NCI-H146 (cell line): Measurements from ENCODE around the gene CYBRD1.
A peak's percentile ranks its signal among the peaks of the same experiment; 100 is the strongest.
"Not testable (repeated sequence)": the region's sequence is repeated elsewhere in the genome, so short reads cannot be mapped to it uniquely, and the experiment has no call there.

ENCODE experiments used
- DNase-seq: peaks from one replicate; lab custom pipeline; 2025; lab: John Stamatoyannopoulos, UW

CYBRD1 gene, protein sequence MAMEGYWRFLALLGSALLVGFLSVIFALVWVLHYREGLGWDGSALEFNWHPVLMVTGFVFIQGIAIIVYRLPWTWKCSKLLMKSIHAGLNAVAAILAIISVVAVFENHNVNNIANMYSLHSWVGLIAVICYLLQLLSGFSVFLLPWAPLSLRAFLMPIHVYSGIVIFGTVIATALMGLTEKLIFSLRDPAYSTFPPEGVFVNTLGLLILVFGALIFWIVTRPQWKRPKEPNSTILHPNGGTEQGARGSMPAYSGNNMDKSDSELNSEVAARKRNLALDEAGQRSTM

DNA sequence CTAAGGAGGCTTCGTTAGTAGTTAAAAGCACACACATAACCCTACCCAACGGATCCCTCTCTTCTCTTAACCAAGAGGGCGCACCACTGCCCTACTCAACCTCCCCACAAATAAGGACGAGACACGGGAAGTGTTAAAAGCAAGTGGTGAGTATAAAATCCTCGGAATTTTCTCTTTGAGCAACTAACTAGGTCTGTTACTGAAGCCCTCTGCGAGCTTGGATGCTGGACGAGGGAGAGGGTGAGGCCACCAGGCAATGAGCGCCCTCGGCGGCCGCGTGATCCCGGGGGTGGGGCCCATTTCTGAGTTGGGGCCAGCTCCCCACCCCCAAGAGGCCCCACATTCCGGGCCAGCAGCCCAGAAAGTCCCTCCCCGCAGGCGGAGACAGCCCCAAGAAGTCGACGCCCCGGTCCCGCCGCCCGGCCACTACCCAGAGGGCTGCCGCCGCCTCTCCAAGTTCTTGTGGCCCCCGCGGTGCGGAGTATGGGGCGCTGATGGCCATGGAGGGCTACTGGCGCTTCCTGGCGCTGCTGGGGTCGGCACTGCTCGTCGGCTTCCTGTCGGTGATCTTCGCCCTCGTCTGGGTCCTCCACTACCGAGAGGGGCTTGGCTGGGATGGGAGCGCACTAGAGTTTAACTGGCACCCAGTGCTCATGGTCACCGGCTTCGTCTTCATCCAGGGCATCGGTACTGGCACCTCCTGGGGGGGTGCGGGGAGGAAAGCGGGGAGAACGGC is at the start of gene CYBRD1:
Gene CYBRD1 (plus strand): TSS at position 423 of the 736 bp plus-strand sequence. CDS start 72 bp downstream, at position 495.
- DNase-seq: peak; percentile 6

DNA sequence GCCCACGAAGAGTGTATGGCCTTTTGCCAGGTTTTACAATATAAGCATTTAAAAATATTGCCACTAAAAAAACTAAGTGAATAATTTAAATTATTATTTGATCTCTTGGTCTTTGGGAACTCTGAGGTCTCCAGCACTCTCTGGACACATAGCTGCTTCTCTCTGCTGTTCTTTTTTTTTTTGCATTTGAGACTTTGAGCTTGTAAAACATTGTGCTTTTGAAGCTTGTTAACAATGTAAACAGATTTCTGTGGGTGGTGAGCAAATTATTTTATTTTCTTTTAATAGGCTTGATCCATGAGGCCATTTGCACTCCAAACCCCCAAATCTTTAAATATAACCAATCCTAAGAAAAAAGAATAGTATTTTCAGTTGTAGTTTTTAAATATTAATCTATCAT is 46.3 kb upstream of the CYBRD1 start:
- no peak for DNase-seq

DNA sequence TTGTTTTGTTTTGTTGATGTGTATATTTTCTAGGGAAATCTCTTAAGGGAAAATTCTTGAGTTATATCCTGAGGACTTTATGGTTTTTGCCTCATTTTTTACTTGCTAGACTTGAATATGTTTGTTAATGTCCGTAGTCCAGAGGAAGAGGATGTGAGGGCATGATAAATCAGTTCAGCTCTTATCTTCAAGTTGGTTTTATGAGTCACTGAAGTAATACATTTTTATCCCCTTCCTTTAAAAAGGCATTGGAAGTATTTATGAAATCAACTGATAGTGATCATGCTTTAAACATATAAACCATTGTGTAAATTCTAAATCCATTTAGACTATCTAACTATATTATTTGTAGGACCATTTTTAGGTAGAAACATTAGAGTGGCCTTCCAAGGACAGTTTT is 43.9 kb upstream of the CYBRD1 start:
- DNase-seq: no peak

DNA sequence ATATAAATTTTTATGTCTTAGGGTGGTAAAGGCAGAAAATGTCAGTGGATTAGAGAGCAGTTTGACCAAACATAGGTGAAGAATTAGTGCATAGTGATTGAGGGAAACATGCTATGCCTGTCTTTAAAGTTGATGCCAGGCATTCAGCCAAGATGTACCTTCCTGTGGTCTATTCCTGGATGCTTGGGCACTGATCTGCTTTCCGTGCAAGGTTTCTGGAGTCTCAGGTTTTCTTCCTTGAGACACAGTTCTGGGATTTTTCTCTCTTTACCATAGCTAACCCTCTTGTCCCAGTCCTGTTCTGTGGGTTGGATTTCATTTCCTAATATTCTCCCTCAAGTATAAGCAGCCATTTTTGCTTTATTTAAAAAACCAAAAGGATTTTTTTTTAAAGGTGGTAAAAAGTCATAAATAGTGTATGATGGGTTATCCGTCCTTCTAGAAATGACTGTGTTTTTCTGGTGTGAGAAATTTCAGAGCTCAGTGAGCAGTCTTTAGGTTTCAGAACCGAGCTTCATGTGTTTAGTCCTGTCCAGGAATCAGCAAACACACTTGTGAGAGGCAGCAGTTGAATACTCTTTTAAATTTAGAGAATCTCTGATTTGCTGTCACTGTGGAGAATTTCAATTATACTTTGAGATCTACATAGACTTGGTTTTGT is 43.0 kb upstream of the CYBRD1 start:
- DNase-seq: no peak

DNA sequence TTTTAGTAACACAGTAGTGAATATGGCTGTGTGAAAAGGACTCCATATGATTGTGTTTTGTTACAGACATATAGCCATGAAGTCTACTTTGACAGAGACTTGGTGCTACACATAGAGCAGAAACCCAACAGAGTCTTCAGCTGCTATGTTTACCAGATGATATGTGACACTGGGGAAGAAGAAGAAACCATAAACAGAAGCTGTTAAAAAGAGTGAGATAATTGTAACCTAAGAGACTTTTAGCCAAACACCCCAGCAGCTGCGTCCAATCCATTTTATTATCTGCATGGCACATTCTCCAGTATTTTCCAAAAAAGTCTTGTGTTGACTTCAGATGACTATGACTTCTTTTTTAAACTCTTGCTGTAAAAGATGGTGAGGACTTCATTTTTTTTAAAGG is 41.4 kb upstream of the CYBRD1 start:
- DNase-seq: no peak

DNA sequence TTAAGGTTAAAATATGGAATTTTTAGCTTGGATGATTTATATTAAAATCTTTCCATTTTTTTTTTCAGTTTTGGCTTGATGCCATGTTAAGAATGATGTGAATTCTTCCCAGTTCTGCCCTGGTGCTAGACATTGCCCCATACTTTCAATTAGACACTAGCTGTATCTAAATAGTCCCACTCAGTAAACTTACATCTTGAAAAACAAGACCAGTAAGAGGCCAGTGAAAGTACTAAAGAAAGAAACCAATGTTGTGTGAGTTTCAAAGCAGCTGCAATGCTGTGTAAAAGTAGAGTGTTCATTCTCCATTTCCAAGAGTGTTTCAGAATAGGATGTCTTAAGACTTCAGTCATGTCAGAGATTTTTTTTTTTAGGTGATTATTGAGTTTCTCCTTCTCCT is 40.0 kb upstream of the CYBRD1 start:
- no peak for DNase-seq

DNA sequence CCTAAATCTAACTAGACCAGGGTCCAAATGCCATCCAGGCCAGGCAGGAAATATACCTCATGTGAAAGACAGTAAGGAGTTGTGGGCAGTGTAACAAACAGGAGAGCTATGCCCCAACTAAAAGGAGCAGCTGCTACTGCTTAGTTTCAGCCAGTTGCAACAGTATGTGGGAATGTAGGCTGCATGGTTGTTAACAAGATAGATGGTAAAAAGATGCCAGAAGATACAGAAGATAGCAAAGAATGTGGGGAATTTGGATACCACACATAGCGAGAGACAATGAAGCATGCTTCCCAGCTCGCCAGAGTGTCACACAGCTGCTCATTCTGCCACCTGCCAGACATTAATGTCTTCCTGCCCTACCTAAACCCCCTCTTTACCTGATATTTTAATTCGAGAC is 39.4 kb upstream of the CYBRD1 start:
- DNase-seq: no peak

DNA sequence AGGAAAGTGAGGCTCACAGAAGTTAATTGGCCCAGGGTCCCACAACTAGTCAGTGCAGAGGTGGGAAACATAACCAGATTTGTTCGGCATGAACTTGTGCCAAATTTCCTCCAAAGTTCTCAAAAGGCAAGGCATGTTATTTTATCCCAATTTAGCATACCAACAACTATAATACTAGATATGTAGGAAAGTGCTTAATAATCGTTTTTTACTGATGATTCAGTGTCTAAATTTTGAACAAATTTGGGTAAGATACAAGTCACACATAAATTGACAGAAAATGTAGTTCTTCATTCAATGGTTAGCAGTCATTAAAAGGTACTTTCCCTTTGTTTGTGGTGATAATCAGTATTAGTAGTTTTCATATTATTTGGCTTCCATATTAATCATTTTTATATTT is 38.5 kb upstream of the CYBRD1 start:
- no peak for DNase-seq

DNA sequence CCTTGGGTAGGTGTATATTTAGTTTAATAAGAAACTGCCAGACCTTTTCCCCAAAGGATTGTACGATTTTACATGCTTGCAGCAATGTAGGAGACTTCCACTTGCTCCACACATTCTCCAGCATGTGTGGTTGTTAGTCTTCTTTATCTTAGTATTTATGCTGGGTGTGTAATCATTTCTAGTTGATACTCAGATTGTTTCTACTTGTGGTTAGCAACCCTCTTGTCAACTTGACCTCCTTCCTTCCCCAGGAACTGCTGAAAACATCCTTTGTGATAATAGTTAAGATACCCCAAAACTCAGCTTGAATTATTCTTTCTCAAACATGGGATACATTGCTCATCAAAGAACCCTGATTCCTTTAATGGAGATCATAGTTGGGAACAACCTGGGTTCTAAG is 37.2 kb upstream of the CYBRD1 start:
- DNase-seq: no peak

DNA sequence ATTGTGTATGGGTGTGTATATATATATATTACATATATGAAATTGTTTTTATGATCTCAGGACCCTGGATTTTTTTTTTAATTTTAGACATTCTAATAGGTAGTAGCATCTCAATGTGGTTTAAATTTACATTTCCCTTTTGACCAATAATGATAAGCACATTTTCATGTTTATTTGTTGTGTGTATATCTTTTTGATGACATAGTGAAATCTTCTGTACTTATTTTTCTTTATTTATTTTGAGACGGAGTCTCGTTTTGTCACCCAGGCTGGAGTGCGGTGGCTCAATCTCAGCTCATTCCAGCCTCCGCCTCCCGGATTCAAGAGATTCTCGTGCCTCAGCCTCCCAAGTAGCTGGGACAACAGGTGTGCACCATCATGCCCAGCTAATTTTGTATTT is 35.1 kb upstream of the CYBRD1 start:
- no peak for DNase-seq

DNA sequence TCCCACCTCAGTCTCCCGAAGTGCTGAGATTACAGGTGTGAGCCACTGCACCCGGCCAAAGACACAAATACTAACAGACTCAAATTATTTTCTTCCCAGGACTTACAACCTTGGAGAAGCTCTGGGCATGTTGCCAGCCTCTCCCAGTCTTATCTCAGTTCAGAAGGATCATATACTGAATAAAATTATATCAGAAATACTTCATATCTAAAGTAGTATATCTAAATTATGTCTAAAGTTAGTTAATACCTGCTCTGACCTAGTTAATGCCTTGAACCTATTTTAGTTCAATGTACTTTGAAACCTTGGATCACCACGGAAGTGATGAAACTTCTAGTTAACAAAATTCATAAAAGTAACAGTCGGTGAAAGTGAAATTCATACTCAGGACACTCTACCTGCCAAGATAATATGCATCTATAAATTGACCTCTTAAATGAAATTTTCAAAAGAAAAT is 34.4 kb upstream of the CYBRD1 start:
- DNase-seq: no peak

DNA sequence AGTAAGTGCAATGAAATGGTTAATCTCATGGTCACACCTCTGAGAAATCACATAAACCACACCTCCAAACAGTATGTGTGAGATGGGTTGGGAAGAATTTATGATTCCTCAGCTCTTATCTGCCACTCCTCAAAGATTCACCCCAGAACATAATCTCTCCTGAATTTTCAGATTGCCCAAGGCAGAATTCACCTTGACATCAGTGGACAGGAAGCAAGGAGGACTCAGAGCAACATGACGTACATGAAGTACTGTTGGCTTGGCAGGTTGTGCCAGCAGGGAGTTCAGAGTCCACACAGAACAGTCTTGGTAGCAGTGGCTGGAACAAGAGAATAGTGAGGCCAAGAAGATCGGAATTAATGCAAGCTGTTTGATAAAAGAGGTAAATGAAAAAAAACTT is 31.7 kb upstream of the CYBRD1 start:
- no peak for DNase-seq

DNA sequence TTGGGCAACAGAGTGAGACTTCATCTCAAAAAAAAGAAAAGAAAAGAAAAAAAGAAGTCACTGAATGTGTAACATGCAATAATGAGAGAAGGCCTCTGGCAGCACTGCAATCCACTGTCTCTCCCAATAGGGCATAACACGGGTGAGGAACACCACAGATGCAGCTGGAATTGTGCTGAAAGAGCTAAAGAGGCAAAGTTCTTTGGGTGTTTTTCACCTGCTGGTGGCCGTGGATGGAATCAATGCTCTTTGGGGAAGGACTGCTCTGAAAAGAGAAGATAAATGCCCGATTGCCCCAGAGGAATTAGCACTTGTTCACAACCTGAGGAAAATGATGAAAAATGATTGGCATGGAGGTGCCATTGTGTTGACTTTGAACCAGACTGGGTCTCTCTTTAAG is 31.0 kb upstream of the CYBRD1 start:
- no peak for DNase-seq

DNA sequence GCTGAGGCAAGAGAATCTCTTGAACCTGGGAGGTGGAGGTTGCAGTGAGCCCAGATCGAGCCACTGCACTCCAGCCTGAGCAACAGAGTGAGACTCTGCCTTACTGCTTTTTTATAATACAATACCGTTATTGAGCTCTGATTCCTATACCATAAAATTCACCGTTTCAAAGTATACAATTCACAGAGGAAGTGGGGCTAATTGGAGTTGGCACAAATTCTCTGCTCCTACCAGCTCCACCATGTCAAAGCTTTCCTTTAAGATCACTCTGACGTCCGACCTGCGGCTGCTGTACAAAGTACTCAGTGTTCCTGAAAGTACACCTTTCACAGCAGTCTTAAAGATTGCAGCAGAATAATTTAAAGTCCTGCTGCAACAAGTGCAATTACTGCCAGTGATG is 29.6 kb upstream of the CYBRD1 start:
- no peak for DNase-seq

DNA sequence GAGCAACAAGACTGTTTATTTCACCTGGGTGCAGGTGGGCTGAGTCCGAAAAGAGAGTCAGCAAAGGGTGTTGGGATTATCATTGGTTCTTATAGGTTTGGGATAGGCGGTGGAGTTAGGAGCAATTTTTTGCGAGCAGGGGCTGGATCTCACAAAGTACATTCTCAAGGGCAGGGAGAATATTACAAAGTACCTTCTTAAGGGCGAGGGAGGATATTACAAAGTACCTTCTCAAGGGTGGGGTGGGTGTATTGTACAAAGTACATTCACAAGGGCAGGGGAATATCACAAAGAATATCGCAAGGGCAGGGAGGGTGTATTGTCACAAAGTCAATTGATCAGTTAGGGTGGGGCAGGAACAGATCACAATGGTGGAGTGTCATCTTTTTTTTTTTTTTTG is 24.6 kb upstream of the CYBRD1 start:
- DNase-seq: not testable (repeated sequence)

DNA sequence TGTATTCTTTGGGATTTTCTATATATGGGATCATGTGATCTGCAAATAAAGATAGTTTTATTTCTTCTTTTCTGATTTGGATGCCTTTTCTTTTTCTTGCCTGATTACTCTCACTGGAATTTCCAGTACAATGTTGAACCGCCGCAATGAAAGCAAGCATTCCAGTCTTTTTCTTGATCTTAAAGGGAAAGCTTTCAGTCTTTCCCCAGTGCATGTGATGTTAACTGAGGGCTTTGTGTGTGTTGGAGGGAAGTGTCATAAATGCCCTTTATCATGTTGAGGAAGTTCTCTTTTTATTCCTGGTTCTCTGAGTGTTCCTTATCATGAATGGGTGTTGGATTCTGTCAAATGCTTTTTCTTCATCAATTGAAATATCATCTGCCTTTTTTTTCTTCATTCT is 16.9 kb upstream of the CYBRD1 start:
- no peak for DNase-seq

DNA sequence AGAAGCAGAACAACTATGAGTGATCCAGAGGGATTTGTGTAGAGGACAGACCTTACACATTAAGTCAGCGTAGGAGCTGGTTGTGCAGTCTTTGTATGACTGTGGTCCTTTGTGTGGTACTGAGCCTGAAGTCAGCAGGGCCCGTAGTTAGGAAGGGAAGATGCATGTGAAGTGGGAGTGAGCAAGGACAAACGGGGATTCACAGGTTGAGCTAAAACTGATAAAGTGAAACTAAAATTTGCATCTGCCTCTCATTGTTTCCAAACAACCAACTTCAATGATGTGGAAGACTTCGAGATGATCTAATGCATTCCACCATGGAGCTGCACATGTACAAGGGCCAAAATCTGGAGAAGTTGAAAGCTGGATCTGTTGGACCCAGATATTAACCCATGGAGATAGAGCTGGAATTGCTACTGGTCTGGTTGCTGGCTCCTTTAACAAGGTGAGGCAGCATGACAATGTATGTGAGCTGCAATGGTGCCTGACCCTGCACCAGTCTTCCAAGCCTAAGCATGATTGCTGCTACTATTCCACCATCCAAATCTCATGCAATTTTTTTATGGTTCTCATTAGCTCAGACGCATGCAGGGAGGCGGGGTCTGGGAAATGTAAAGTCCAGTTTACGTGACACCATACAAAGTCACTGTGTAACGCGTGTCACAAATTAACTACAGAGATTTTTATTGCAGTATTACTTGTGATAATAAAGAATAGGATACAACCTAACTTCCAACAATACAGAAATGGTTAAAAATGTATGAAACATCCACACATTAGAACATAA is 12.1 kb upstream of the CYBRD1 start:
- DNase-seq: no peak

DNA sequence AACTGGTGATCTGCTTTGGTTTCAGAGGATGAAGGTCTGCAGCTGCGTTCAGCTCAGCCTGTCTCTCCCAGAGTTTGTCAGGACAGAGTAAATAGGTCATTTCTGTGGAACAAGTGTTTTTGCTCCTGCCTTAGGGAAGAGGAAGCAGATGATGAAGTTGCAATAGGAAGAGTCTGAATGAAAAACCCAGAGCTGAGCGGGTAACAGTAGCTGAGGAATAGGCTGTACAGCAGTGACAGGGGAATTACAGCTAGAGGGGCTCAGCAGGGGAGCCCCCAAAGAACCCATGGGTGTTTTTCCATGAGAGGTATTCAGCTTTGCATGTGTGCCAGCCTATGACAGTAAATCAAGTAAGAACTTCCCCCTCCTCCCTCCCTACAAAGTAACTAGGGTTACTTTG is 10.3 kb upstream of the CYBRD1 start:
- DNase-seq: no peak

DNA sequence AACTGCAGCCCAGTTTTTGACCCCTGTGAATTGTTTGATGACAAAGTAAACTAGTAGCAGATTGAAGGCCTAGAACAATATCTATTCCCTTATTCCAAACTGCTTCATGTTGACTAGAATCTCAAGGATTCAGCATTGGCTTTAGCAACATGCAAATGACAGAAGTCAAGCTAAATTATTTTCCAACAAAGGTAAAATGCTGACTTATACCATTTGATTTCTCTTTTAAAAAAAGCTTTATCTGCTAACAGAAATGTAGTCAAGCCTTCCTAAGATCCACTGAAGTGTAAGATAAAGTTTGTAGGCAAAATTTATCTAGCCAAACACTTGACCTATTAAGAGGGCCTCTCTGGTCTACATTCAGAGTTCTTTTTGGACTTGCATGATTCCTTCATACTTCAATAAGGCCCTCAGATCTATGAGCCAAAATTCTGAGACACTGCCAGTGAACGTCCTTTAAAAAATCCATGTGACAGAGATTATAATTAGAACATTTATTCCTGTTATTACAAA is 9.5 kb upstream of the CYBRD1 start:
- DNase-seq: no peak

DNA sequence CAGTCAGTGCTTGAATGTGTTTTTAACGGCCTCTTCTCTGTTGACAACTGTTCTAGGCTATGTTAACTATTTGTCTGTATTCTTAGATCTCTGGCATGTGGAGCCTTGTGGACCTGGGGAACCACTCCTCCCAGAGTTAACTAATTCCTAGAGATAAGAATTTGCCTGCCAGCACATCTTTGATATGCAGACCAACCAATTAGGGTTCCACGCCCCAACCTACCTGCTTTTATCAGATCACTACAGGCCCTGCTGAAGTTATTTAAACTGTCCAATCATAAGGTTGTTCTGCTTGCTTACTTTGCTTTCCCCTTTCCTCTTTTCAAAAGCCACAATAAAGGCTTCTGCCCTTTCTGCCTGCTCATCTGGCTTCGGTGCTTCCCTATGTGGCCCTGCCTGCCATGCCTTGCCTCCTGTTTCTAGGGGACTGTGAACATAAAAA is 8.5 kb upstream of the CYBRD1 start:
- DNase-seq: no peak

DNA sequence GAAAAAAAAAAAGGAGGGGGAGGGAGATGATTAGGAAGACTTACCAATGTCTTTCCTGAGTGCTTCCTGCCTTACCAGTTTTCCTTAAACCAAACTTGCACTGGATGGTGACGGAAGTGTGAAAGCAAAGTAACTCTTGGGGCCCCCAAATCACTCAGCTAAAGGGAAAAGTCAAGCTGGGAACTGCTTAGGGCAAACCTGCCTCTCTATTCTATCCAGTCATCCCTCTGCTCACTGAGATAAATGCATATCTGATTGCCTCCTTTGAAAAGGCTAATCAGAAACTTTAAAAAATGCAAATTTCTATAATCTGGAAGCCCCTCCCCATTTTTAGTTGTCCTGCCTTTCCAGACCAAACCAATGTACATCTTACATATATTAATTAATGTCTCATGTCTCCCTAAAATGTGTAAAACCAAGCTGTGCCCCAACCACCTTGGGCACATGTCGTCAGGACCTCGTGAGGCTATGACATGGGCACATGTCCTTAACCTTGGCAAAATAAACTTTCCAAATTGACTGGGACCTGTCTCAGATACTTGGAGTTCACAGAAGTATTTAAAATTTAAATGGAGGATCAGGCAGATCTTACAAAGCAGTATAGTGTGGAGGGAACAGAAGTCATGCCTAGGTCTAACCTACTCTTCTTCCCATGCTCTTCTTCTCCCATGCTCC is 7.2 kb upstream of the CYBRD1 start:
- DNase-seq: no peak
